NCI-H2107 treated with DMSO at 0.1 percent for 48 hours (cell line): Measurements from ENCODE around the gene TFEB.

Experiments
- DNase-seq: peaks from one replicate; lab custom pipeline; 2025; ENCODE audit not compliant: unreplicated experiment; lab: John Stamatoyannopoulos, UW

Gene TFEB

DNA sequence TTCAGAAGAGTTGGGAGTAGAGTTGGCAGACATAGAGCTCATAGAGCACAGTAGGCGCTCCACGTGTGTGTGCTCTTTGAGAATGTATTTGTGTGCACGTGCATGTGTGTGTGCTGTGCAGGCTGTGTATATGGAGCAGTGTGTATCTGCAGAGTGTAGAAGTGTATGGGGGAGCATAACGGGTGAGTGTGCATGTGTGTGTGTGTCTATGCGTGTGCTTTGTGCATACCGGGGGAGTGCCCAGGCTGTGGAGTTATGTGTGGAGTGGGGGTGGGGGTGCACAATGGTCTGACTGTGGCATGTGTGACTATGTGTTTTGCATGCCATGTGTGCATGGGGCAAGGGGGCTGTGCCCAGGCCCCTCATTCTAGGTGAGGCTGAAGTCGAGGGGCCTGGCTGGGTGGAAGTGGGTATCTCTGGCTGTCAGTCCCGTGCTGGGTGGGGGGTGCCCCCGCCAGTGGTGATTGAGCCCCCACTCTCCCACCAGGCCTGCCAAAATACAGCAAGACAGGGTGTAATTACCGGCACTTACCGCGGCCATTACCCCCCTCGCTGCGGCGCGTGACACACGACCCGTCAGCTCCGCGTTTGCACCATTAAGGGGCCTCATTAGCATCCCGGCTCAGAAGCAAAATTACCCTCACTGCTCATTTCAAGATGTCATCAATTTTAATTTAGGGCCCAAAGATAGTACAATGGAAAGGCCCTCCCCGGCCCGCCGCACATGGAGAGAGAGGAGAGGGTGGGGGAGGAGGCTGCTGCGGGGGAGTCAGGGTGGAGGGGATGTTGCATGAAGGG, 58.1 kb downstream of the TFEB start:
- no peak for DNase-seq

DNA sequence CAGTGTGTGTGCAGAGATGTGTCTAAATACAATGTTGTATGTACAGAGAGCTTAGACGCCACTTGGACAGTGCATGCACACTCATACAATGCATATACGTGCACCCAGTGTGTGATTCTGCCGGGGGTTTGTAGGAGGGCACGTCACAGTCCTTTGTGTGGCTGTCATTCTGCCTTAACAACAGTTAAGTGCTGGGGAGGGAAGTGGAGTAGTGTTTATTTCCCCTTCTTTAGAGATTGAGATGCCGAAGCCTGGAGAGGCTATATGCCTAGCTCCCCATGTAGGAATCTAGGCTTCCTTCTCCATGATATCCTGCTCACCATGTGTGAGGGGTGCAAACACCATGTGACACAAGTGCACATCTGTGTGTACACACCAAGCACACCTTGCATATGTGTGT, 59.0 kb downstream of the TFEB start:
- no peak for DNase-seq

DNA sequence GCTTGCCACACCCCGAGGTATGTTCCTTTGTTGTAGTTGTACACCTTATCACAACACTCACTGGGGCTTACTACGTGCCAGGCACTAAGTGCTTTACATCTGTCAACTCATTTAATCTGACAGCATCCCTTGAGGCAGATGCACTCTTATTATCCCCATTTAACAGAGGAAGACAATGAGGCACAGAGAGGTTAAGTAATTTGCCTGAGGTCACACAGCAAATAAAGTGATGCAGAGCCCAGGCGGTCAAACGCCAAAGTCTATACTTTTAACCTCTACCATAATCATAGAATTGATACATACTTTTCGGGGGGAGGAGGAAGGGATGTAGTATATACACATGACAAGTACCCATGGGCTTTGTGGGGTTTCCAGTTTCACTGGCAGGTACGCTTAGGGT, 59.4 kb downstream of the TFEB start:
- DNase-seq: no peak

DNA sequence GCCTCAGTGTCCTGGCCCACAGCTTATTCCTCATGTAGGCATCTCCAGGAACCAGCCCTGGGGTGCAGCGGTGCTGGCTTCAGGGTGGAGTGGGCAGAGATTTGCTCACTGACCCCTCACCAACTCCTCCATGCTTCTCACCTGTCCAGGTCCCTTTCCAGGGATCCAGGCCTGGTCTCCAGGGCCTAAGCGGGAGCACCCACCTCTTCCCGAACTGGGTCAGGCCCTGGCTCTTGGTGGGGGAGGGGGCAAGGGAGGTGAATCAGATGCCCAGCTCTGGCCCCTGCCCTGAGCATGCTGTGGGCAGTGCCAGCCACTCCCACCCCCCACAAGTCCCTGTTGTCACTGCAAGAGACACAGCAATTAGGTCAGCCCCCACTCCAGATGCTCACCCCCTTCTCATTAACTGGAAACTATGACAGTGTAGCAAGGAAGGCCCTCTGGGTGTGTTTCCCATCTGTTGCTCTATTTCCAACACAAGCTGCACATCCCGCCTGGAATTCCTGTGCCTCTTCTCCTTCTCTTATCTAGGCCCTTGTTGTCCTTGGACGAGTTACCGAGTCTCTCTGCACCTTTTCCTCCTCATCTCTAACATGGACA, 60.1 kb downstream of the TFEB start:
- no peak for DNase-seq

DNA sequence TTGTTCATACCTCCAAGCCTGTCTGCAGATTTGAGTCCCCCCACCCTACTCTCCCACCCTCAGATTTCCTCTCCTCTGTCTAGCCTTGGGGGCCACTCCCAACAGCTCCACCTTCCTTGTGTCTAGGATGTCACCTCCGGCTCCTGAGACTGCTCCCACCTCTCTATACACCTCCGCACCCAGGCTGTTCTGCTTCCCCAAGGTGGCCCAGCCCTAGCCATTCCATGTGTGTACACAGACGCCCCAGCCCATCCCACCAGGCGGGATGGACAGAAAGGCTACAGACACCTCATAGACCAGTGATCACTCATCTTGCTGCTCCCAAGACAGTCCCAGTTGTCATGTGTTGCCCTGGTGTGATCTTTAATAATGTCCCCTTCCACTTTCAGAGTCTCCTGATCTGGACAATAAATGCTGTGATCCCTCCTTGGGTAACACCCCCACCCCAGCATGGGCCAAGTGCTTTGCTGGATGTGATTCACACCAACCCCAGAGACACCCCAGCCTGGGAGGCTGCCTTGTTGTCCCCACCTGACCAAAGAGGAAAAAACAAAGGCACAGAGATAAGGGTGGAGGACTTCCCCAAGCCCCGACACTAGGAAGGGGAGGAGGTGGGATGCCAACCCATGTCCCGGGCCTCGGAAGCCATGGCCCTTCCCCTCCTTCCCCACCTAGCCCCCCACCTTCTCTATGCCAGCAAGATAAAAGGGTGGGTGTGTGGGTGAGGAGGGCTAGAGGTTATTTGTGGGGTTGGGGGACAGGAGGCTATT, 61.0 kb downstream of the TFEB start:
- DNase-seq: no peak

DNA sequence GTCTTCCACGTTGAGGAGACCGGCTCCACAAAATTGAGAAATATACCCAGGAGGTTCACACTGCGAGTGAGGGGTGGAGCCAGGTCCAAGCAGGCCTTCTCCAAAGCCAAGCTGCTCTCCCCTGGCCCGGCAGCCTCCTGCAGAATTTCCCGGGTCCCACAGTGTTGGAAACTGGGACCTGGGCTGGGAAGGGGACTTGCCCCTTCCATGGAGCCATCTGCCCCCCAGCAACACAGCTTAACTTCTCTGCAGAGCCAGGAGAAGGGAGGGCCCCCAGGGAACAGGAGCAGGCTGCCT, 61.8 kb downstream of the TFEB start:
- DNase-seq: no peak

DNA sequence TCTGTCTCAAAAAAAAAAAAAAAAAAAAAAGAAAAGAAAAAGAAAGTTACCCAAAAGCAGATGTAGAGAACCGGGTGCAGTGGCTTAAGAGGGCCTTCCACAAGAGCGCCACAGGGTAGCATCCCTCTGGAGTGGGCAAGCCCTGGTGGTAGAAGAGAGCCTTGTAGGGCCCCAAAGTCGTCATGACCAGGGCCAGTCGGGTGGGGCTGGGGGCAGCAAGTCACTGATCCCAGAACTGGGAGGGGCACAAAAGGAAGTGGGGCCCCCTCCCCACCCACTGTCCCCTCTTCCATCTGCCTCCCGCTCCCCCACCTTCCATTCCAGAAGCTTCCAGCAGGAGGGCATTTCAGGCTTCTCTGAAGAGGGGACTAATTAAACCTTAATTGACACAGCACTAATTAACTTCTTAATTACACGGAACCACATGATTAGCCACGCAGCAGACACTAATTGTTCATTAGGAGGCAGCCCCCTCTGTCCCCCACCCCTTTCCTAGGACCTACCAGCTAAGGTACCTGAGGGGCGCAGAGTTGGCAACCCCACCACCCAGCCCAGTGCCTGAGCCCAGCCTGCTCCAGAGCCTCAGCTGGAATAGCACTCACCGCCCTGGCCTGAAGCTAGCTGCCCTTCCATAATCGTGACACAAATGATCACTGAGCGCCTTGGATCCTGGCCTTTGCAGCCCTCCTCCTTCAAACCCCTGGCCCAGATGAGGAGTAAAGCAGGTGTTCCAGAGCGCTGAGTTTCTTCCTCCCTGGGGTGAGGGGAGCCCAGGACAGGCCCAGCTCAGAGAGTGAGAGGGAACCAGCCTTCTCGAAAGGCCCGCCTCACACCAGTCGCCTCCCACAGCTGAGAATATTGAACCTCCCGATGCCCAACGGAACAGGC, 62.3 kb downstream of the TFEB start:
- no peak for DNase-seq

DNA sequence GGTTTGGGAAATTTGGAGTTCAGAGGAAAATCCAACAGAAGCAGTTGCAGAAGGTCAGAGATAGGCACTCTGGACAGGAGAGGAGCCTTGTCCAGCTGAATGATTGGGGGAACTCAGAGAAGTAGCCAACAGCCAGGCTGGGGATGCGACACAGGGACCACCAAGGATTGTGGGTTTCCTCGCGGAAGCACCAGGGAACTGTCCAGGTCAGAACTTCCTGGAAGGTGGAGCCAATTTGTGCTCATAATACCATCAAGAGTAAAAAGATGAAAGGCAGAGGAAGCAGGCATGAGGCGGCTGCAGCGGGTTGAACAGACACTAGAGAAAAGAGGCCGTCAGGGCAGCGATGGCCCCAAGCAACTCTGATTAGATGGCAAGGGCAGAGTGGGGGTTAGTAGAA, 63.4 kb downstream of the TFEB start:
- DNase-seq: no peak

DNA sequence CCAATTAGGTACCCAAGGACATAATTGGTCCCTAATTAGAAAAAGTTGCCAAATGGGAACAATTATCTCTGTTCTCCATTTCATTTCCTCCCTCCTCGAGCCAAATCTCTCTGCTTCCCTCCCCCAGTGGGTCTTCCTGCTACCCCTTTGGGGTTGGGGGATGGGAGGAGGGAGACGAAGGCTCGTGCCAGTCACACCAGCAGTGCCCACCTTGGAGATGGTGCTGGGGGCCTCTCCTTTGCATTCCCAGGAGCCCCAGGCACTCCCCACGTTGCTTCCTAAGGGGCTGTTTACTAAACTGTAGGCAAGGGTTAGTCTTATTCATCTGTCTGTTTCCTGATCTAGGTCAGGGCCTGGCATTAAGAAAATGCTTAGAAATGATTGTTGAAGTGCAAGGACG, 64.0 kb downstream of the TFEB start:
- DNase-seq: no peak

DNA sequence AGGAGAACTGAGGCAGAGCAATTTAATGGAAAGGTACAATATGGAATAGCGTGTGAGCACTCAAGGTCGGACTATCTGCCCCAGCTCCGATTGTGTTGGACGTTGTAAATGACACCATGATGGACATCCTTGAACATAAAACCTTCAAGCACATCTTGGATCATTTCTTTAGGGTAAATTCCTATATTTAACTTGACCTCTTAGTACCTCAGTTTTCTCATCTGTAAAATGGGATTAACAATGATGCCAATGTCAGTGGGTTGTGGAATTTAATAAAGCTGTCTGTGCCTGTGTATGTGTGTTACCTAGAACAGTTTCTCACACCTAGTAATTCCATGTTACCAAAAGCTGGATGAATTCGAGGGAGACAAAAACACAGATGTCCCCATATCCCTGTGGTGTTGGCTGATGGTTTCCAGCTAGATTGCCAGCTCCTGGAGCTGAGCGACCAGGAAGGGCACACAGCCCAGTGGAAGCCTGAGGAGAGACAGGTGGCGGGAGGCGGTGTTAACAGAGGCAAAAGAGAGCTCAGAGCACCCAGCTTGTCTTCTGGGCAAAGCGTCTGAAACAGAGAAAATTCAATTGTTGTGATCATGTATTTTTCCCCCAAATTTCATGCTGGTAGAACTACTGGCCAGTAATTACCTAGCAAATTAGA, 64.6 kb downstream of the TFEB start:
- DNase-seq: no peak

DNA sequence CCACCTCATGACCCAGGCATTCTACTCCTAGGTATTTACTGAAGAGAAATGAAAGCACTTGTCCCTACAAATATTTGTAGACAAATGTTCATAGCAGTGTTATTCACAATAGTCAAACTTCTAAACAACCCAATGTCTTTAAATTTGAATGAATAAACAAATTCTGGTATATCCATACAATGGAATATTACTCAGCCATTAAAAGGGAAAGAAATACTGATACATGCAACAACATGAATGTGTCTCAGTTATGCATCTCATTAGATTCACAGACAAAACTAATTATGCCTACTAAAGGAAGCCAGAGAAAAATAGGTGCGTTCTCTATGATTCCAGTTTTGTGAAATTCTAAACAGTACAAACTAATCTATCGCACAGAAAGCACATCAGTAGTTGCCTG, 66.4 kb downstream of the TFEB start:
- no peak for DNase-seq

DNA sequence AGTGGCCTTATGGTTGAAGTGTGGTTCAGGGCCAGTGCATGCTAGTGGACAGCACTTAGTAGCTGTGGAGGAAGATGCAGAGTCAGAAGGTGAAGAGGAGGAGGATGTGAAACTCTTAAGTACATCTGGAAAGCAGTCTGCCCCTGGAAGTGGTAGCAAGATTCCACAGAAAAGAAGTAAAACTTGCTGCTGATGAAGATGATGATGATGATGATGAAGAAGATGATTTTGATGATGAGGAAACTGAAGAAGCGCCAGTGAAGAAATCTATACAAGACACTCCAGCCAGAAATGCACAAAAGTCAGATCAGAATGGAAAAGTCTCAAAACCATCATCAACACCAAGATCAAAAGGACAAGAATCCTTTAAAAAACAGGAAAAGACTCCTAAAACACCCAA, 68.2 kb downstream of the TFEB start:
- no peak for DNase-seq

DNA sequence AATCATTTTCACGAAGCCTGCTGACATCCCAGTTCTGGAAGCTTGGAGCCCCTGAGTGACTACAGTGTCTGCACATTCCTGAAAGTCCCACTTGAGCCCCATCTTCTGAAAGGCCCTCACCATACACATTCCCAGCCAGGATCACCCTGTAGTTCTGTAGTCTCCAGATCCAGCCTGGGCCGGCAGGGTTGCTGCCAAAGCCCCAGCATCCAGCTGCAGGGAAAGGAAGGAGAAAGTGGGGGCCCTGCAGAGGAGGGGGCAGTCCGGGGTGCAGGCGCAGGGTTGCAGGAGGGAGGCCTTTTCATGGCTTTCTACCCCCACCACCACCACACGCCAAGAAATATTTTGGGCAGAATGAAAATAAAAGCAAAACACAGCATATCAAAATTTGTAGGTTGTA, 71.1 kb downstream of the TFEB start:
- DNase-seq: no peak

DNA sequence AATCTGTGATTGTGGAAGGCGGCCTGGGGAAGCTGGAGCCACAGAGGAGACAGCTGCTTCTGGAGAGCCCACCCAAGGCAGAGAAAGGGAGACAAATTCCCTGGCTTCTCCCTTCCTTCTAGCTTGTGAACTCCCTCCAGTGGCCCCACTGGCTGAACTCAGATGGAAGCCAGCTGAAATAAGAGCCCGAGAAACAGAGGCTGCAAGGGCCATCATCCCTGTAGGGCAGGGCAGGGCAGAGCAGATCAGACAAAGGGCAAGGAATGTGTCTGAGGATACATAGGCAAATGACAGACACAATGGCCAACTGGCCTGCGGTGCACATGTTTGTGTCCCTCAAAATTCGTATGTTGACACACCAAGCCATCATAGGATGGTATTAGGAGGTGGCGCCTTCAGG, 71.8 kb downstream of the TFEB start:
- no peak for DNase-seq

DNA sequence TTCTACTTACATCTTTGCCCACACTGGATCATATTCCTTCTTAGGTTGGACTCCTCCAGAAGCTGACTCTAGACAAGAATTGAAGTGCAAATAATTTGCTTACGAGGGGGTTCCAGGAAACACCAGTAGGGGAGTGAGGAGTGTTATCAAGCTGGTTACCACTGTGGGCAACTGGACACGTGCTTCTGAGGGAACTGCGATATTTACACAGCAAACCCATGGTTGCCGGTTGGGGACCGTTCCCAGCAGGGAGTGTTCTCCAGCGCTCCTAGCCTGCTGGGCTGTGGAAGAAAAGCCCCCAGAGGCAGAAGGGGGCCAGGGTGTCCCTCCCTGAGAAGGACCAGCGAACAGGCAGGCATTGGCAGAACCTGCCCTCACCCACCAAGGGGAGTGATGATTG, 75.5 kb downstream of the TFEB start:
- no peak for DNase-seq

DNA sequence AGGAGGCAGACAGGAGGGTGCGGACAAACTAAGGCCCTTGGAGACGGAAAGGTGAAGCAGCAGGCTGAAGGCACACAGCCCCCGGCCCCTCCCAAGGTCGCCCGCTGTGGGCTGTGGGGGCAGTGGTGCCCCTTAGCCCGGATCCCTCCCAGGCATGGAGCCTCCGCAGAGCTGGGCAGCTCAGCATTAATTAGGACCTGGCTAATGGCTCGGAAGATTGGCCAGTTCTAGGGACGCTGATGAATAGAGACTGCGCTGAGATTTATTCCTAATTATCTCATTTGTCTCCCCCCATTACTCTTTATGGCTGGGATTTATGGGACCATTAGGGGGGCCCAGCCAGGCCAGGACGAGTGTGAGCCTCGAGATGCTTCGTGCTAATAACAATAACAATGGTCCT, 76.8 kb downstream of the TFEB start:
- DNase-seq: no peak

DNA sequence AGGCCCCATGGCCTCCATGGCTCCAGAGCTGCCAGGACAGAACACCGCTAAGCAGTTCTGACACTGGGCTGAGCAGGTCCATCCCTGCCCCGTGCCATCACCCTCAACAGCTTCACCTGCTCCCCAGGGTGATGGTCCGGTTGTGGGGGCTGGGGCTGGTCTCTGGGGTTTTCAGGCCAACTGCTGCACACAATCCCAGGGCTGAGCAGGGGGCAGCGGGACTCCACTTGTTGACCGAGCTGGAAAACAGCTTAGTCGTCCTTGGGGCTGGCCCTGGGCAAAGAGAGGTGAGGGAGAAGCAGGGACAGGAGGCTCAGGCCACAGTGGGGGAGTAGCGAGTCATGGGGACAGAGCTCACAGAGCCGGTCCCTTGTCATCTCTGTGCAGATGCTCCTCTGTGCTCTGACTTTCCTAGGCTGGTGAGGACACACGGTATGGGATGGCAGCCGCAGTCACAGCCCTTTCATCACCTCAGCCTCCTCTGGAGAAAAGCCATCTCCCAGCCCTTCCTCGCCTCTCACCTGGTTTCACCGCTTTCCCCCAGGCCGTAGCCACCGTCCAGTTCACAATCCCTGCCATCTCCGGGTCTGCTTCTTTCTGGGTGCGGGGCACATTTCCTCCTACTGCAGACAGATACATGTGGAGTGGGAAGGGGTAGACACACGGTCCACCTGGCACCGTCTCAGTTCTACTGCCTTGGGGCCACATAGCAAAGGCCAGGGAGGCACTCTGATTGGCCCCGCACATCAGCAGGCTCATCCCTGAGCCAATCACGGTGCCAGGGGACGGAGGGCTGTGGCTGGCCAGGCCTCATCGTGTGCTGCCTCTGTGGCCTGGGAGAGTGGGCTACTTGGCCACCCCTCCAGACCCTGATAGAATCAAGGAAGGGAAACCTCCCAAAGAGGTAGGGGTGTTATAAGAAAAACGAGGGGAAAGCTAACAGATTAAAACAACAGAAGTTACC, 78.0 kb downstream of the TFEB start:
- DNase-seq: no peak

DNA sequence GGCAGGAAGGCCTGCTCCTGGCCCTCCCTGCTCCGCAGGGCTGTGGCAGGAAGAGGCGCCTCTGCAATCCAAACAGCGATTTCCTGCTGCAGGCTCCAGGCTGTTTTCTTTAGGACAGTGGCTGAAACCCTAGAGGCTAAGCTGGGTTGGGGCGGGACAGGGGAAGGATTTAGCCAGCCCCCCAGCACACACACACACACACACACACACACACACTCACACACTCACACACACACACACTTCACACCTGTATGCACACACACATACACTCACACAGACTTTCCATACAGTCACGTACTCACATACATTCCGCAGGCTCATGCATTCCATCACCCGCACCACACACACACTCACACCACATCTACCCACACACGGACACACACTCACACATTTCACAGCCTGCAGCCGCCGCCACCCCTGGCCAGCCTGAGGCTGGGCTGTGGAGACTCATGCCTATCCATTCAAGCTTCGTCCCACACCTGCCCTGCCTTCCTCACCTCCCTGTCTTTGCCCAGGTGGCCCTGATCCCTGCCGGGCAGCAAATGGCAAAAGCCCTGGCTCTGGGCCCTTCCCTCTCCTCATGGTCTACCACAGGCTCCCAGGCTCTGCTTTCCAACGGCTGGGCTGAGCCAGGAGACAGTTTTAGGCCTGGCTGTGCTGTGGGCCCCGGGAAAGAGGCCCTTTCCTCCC, 79.3 kb downstream of the TFEB start:
- DNase-seq: no peak

DNA sequence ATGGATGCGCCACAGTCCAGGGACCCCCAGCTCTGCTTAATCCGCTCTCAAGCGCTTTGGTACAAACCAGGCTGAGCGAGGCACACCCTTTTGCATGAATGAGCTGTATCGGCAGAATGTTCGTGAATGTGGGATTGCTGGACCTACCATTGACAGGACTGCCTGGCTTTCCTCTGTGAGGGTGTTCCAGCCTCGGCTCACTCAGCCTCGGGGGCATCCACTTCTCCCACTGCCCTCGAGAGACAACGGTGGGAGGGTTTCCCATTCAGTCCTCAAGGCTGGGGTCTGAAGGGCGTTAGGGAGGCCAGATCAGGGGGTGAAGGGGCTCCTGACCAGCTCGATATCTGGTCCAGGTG, 79.8 kb downstream of the TFEB start:
- no peak for DNase-seq
